ENCODE results near the gene ASGR1.
A peak's percentile ranks its signal among the peaks of the same experiment; 100 is the strongest.

ASGR1 gene, protein sequence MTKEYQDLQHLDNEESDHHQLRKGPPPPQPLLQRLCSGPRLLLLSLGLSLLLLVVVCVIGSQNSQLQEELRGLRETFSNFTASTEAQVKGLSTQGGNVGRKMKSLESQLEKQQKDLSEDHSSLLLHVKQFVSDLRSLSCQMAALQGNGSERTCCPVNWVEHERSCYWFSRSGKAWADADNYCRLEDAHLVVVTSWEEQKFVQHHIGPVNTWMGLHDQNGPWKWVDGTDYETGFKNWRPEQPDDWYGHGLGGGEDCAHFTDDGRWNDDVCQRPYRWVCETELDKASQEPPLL

GRCh38 chr17:7179317-7180254 is at the start of gene ASGR1:
Gene ASGR1, minus strand, starts transcription at chr17:7179370. Its CDS starts 807 bp downstream, at chr17:7178563.
- no peak for DNase-seq (ENCODE audit: low spot score)

DNA sequence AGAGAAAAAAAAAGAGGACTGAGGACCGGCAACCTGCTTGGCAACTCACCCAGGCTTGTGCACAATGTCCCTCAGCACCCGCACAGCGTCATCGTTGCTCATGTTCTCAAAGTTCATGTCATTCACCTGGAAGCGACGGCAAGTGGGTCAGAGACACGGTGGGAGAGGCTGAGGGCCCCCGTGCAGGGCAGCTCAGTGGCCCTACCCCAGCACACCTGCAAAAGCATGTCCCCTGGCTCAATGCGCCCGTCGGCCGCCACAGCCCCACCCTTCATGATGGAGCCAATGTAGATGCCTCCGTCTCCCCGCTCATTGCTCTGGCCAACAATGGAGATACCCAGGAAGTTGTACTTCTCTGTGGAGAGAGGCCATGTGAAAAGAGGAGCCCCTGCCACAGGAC is 49.8 kb upstream of the ASGR1 start:
- DNase-seq (ENCODE audit: low spot score): no peak

DNA sequence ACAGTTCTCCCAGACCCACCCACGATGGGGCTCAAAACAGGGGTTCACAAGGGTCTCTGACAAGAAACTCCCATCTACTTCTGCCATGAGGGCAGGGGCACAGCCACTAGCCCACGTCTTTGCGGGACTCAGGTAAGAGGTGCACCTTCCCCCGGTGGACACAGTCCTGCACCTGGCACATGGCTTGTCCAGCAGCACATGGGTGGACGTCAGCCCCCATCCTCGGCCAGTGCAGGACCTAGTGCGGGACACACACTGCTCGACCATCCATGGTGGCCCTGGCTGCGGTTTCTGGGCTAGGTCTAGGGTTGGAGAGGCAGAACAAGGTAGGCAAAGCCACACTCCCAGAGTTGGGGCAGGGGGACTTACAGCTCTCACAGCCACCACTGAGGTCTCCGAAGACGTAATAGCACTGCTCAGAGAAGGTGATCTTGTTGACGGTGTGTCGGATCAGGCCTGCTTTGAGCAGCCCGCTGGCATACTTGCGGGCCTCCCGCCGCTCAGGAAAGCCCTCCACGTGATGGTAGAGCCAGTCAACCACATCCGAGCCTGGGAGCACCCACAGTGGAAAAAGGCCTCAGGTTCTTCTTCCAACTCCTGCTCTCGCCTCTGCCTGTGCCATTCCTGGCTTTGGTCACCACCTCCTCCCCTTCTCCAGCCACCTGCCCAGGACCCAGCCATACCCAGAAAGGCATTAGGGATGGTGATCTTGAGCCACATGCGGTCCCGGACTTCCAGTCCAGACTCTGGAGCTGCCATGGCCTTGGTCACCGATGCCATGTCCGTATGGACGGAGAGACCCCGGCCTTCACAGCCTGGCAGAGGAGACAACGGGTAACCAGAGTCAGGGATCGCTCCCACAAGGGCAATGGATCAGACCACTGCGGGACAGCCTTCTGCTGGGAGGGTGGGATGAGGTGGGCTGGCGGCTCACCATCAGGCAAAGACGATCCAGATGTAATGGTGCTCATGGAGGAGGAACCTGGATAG is 47.8 kb upstream of the ASGR1 start:
- DNase-seq (ENCODE audit: low spot score): no peak

GRCh38 chr17:7225711-7226331 is 46.7 kb upstream of the ASGR1 start:
- no peak for DNase-seq (ENCODE audit: low spot score)

DNA sequence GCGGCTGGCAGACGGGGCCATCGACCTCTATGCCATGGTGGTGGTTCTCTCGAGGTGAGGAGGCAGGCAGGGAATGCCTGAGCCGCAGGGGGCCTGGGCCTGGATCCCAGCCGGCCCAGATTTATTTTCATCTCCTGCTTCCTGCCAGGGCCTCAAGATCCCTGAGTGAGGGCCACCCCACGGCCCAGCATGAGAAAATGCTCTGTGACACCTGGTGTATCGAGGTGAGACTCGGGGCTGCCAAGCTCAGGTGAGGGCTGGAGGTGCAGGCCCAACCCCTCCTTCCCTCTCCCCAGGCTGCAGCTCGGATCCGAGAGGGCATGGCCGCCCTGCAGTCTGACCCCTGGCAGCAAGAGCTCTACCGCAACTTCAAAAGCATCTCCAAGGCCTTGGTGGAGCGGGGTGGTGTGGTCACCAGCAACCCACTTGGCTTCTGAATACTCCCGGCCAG is 45.5 kb upstream of the ASGR1 start:
- no peak for DNase-seq (ENCODE audit: low spot score)

DNA sequence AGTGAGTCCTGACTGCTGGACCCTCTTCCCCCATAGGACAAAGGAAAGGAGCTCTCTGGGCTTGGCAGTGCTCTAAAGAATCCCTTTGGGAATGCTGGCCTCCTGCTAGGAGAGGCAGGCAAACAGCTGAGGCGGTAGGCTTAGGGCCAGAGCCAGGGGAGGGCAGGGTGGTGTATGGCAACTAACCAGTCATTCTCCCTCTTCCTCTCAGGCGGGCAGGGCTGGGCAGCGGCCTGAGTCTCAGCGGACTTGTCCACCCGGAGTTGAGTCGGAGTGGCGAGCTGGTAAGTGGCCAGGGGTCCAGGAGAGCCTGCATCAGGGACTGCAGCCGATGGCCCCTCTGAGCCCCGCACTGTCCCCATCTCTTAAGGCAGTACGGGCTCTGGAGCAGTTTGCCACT is 44.9 kb upstream of the ASGR1 start:
- no peak for DNase-seq (ENCODE audit: low spot score)

GRCh38 chr17:7223375-7223774 is 44.2 kb upstream of the ASGR1 start:
- no peak for DNase-seq (ENCODE audit: low spot score)

GRCh38 chr17:7222972-7223292 is 43.8 kb upstream of the ASGR1 start:
- DNase-seq (ENCODE audit: low spot score): no peak

- DNase-seq (ENCODE audit: low spot score): no peak
Measured at GRCh38 chr17:7222093-7222971, 43.2 kb upstream of the ASGR1 start.

DNA sequence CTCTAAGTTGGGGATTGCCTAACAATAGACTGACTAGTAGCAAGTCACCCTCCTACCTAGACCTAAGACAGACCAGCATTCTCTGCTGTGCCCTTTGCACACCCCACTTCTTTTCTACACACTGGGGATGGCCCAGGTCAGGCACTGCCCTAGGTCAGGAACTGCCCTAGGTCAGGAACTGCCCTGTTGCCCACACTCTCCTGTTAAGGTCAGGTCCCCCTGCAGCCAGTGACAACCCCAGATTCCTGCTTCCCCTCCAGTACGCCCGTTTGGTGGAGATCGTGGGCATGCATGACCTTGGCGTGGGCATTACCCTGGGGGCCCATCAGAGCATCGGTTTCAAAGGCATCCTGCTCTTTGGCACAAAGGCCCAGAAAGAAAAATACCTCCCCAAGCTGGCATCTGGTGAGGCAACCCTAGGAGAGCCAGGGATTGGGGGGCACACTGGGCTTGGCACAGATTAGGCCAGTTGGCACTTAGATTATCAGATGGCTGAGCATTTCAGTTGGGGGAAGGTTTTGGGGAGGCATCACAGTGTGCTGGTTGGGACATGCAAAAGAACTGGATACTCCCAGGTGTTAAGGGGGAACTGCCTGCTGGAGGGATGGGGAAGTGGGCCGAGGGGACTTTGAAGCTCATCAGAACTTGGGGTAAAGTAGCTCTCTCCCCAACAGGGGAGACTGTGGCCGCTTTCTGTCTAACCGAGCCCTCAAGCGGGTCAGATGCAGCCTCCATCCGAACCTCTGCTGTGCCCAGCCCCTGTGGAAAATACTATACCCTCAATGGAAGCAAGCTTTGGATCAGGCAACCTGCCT is 42.3 kb upstream of the ASGR1 start:
- DNase-seq (ENCODE audit: low spot score): no peak

DNA sequence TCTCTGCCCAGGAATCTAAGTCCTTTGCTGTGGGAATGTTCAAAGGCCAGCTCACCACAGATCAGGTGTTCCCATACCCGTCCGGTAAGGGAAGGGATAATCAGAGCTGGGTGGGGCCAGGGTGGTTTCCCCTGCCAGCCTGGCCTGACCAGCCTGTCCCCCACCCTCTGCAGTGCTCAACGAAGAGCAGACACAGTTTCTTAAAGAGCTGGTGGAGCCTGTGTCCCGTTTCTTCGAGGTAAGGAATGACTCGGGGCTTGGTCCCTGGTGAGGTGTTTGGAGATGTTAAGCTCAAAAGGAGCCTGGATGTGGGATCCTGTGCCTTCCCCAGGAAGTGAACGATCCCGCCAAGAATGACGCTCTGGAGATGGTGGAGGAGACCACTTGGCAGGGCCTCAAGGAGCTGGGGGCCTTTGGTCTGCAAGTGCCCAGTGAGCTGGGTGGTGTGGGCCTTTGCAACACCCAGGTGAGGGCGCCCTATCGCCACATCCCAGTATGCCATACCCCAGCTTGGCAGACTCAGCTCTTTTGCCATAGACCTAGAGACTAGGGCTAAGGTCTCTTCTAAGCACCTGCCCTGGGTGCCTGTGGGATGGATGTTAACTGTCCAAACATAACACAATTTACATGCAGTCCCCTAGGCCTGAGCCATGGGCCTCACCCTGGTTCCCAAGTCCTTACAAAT is 41.6 kb upstream of the ASGR1 start:
- peak; percentile 67 for DNase-seq (ENCODE audit: low spot score)

- peak; percentile 85 for DNase-seq (ENCODE audit: low spot score)
Measured at GRCh38 chr17:7219812-7220592, 40.8 kb upstream of the ASGR1 start, which contains the start of the genes ACADVL and DLG4. Gene ACADVL, plus strand, starts transcription at chr17:7219938. Its CDS starts 47 bp downstream, at chr17:7219985. Gene DLG4, minus strand, starts transcription at chr17:7219836.

DNA sequence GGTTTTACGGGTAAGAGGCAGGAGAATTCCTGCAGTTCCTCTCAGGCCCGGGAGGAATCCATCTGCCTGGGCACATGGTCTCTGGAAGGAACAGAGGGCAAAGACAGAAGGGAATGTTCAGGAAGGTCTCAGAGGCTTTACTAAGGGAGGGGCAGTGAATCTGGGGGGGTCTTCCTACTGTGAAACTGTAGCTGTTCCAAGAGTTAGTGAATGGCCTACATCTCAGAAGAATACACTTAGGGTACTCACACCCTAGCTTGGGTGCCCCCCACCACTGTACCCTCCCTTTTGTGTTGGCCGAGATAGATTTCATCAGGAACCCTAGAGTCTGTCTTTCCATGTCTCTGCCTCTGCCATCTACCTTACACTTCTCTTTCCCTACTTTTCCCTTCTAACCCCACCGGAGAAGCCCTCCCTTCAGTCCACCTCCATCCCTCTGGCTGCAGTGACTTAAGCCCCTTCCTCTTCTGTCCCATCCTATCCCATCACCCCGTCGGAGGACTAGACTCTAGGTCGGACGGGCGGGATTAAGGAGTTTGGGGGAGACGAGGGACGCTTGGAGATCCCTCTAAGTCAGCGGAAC is 40.1 kb upstream of the ASGR1 start:
- no peak for DNase-seq (ENCODE audit: low spot score)

DNA sequence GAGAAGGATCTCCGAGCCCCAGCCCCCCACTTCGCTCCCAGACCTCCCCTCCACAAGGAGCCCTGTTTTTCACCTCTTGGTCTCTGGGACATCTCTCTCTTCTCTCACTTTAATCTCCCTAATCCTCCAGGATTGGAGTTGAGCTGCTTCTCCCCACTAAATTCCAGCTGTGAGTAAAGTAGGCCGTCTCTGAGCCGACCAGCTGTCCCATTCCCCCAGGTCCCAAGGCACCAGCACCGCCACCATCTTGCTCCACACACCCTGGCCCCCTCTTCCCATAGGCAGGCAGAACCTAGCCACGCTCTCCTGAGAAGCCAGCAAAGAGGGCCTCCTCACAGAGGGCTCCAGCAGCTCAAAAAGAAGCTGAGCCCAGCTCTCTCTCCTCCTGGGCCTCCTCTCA is 39.6 kb upstream of the ASGR1 start:
- DNase-seq (ENCODE audit: low spot score): no peak

DNA sequence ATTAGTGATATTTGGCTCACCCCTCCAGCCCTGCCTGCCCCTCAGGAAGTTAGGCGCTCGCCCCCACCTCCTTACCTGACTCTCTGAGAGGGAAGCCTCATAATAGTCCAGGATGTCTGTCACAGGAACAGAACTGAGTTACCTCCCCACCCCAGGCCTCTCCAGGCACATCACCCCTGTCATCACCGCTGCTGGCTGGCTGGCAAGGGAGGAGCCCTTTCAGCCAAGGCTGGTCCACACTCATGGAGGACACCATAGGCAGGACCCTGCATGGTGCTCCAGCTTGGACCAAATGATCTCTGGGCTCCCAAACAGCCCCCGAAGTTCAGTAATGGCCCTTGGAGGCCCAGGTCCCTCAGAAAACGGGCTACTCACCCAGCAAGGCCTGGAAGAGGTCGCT is 39.0 kb upstream of the ASGR1 start:
- no peak for DNase-seq (ENCODE audit: low spot score)

GRCh38 chr17:7217113-7217987 is 38.2 kb upstream of the ASGR1 start:
- DNase-seq (ENCODE audit: low spot score): no peak

All from activated CD4-positive, alpha-beta T cell treated with anti-CD3 and anti-CD28 coated beads, Interleukin-2, Interleukin-4, amounts not matched to agents 100 ng/mL and 50 ng/mL, durations not matched to agents 16 hours and 8 hours (primary cell).